Ovary (tissue), 9 donors: ENCODE results near the gene SETBP1. TPM values are rescaled to one million over a fixed set of nuclear protein-coding genes. Genes with fewer than 3 reads are reported as not detected.
A peak's percentile ranks its signal among the peaks of the same experiment; 100 is the strongest.

Experiments used
- DNase-seq, 5 donors: peaks; one replicate each; pipeline ENCODE4 v3.0.0-alpha.2; 2019 to 2020
- H3K27ac ChIP-seq, 2 donors: fragments of 200-600 bp; one replicate each; pipeline versions ENCODE4 v1.5.1 to v1.8.0; 2019 to 2022
- H3K27me3 ChIP-seq: fragments of 200-600 bp; one replicate; pipeline ENCODE4 v1.8.0; 2022
- H3K36me3 ChIP-seq: fragments of 200-600 bp; sonication (generic); one replicate; pipeline ENCODE4 v1.5.1; 2019
- H3K4me1 ChIP-seq: one replicate; pipeline ENCODE4 v1.8.1; 2013; ENCODE audit warnings: mild to moderate bottlenecking, moderate library complexity; ENCODE audit not compliant: insufficient read depth
- H3K4me3 ChIP-seq: fragments of 200-600 bp; sonication (generic); one replicate; pipeline ENCODE4 v1.5.1; 2017
- H3K9me3 ChIP-seq, 2 donors: fragments of 200-600 bp in 1 of 2; sonication (generic) in 1 of 2; one replicate each; pipeline versions ENCODE4 v1.5.1 to v1.8.1; 2013 to 2019; ENCODE audit warnings: mild to moderate bottlenecking in 1 of 2, moderate library complexity in 1 of 2
- EP300 ChIP-seq: sonication (generic); formaldehyde crosslinking; IDR thresholded peaks from one replicate; pipeline ENCODE4 v1.6.1; 2017; ENCODE audit warnings: antibody characterized with exemption
- POLR2A ChIP-seq: fragments of 450-650 bp; IDR thresholded peaks from one replicate; pipeline ENCODE4 v1.6.1; 2017; ENCODE audit warnings: antibody characterized with exemption, mild to moderate bottlenecking, moderate library complexity
- WGBS, 3 donors: extraction: QIAGEN DNeasy Blood & Tissue Kit in 1 of 3; methylation state at CpG; one replicate each; pipeline versions ENCODE4 v1.1.5 to v1.1.7; 2013 to 2017; 5-methylcytosine and 5-hydroxymethylcytosine counted together
- intact Hi-C, 4 donors: fragments of 100-400 bp; cut with DNase I; formaldehyde crosslinking; loops; one replicate each; pipeline versions ENCODE4 v1.11.0 to v1.15.1; 2022 to 2023
- polyA plus RNA-seq, 2 donors: library from polyadenylated mRNA; stranded (reverse); fragments of 200-250 nt in 1 of 2; fragments of 350-450 nt in 1 of 2; fragmentation: Illumina TruSeq in 1 of 2; extraction: RNeasy Lipid Tissue Mini Kit (QIAGEN cat#74804) in 1 of 2; gene quantifications; one replicate each; pipeline ENCODE4 v1.2.3, GENCODE V29; 2013 to 2014
- total RNA-seq, 7 donors: library from RNA; depleted of rRNA in 2 of 7; stranded (reverse); fragments of >200 nt in 2 of 7; fragmentation: NEBNext Ultra II Directional in 3 of 7; extraction: Animal tissue kit (Norgen Biotek cat#: 25700) in 3 of 7; gene quantifications; one replicate each; pipeline versions ENCODE4 v1.1.0 to v1.2.4, GENCODE V29; 2016 to 2023
- TF ChIP-seq, protein P1 (sequence below), 3 donors: fragments of 450-650 bp in 2 of 3; fragments of 200-600 bp in 1 of 3; IDR thresholded peaks; one replicate each; pipeline versions ENCODE4 v1.5.1 to v1.8.0; 2016 to 2022; ENCODE audit warnings: antibody characterized with exemption in 3 of 3, mild to moderate bottlenecking in 1 of 3
- donor health status: DM: no; HTN: no; CAD: no; lungs with moderate emphysema.
- donor health status: DM: no; HTN: no; CAD: no.
- donor health status: Bipolar disorder and iron deficiency.
- donor health status: DM: yes; HTN: yes; CAD: no.
- donor health status: DM: no; HTN: no; CAD: no.
- donor health status: DM: yes; HTN: yes; CAD: no.

The SETBP1 gene
- total and polyA plus RNA-seq, 9 donors = 7.8 to 53.7 (median 28.4) TPM

DNA sequence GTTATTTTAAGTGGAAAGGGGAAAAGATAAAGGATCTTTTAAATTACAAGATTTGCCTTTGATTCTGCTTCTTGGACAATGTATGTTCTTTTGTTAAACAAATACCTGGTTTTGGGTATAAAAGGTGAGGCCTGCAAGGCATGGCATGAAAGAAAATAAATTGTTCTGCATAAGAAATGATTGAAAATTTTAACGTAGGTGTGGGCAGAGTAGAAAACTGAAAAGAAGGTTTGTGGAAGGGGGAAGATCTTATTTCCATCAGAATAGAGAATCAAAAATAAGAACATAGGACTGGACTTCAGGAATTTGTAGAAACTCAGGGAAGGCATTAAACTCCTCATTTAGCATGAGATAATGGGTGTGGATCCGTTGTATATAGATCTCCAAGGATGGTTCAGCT lies 153.1 kb downstream of the SETBP1 start:
- Histone ChIP-seq H3K4me3 (no peak overlapping the region), H3K9me3 (no peaks in the 10 kb centered on the region), H3K4me1 (peaks cover 3% of the 10 kb centered on the region), H3K27me3 (no peaks in the 10 kb centered on the region), H3K36me3 (no peaks in the 10 kb centered on the region), H3K27ac (no peak overlapping the region)
- 91 to 94% (median 94%) methylated on average over 2 of the region's 2 CpGs for WGBS, 3 donors
- no peak for TF ChIP-seq POLR2A
- TF ChIP-seq EP300 = no peak
- TF ChIP-seq, protein P1, sequence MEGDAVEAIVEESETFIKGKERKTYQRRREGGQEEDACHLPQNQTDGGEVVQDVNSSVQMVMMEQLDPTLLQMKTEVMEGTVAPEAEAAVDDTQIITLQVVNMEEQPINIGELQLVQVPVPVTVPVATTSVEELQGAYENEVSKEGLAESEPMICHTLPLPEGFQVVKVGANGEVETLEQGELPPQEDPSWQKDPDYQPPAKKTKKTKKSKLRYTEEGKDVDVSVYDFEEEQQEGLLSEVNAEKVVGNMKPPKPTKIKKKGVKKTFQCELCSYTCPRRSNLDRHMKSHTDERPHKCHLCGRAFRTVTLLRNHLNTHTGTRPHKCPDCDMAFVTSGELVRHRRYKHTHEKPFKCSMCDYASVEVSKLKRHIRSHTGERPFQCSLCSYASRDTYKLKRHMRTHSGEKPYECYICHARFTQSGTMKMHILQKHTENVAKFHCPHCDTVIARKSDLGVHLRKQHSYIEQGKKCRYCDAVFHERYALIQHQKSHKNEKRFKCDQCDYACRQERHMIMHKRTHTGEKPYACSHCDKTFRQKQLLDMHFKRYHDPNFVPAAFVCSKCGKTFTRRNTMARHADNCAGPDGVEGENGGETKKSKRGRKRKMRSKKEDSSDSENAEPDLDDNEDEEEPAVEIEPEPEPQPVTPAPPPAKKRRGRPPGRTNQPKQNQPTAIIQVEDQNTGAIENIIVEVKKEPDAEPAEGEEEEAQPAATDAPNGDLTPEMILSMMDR (IDR thresholded peaks at IDR 0.05) = no peak
- intact Hi-C loops = loop anchor here in 1 of 4 donors (10.0 kb wide), 1 partner anchor 149 kb away; the partner anchor contains the start of gene SETBP1
- no peak for DNase-seq

DNA sequence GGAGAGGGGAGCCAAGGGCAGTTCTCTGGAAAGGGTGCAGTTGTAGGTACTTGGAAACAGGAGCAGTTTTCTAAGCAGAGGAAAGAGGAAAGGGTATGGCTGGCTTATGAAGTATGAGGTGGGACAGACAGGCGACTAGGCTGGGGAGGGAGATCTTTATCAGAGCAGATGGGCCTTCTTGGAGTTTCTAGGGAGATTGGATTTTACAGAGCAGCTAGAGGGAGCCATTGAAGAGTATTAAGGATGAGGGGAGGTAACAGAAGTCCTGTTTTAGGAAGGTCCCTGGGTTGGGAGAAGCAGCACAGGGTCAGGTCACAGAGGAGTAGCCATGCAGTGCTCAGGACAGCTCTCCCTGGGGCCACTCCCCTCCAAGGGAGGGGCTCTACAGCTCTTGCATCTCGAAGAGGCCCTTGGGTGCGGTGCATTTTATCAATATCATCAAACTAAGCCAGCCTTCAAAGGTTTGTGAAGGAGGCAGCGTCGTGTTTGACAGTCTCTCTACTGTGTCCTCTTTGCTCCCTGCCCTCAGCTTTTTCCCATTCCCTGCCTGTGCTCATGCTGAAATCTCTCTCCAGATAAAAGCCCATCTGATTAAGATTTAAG lies 154.3 kb downstream of the SETBP1 start:
- Histone ChIP-seq H3K27me3 (no peaks in the 10 kb centered on the region), H3K9me3 (no peaks in the 10 kb centered on the region), H3K36me3 (no peaks in the 10 kb centered on the region), H3K4me1 (peaks cover 10% of the 10 kb centered on the region), H3K27ac (no peak overlapping the region), H3K4me3 (no peak overlapping the region)
- DNase-seq = no peak
- TF ChIP-seq POLR2A (no peak), EP300 (no peak)
- TF ChIP-seq, protein P1 (IDR thresholded peaks at IDR 0.05) = no peak
- WGBS, 3 donors = 88 to 91% (median 90%) methylated on average over 5 of the region's 5 CpGs
- intact Hi-C loops = loop anchor here in 1 of 4 donors (10.0 kb wide), 1 partner anchor 150 kb away; the partner anchor contains the start of gene SETBP1

DNA sequence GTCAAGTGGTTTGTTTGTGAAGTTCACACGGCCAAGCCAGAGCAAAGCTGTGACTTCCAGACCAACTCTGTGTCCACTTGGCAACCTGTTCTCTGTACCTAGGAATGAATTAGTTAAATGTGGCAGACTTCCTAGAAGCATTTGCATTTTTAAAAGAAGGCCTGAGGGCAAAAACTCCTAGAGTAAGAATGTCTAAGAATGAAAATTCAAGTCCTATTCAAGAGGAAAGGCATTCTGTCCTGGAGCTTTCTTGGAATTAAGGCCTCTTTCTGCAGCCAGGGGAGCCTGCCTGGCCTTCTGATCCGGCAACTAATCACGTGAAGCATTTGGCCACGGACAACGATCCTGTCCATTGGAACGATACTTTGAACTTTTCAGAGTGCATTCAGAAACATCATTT lies 155.0 kb downstream of the SETBP1 start:
- peaks cover 10% of the 10 kb centered on the region for H3K4me1 ChIP-seq
- peak overlapping the region in 1 of 2 donors; percentile 23 for H3K27ac ChIP-seq
- DNase-seq = peak in 2 of 5 donors; percentile 46 to 51

DNA sequence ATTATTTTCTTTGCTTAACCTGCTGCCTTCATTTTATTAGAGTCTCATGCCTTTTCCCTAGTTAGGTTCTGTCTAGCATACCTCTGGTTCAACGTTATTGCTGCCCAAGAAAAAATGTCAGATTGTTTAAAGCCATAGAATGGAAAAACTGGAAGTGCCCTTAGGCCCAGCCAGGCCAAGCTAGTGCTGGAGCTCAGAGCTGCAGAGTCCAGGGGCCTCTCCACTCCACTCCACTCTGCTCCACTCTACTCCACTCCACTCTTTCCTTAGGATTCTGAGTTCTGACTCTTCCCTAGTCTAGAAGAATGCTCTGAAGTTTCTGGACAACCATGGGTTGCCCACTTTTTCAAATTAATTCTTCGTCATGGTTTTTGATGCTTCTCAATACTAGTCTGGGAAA lies 155.6 kb downstream of the SETBP1 start:
- Histone ChIP-seq H3K27me3 (no peaks in the 10 kb centered on the region), H3K4me1 (peaks cover 10% of the 10 kb centered on the region), H3K36me3 (no peaks in the 10 kb centered on the region), H3K4me3 (no peak overlapping the region), H3K9me3 (no peaks in the 10 kb centered on the region), H3K27ac (no peak overlapping the region)
- 67 to 82% (median 69%) methylated on average over 2 of the region's 2 CpGs for WGBS, 3 donors
- intact Hi-C loops = loop anchor here in 1 of 4 donors (10.0 kb wide), 1 partner anchor 151 kb away; the partner anchor contains the start of gene SETBP1
- no peak for TF ChIP-seq EP300
- DNase-seq = no peak

More for the DNA sequence above, 155.0 kb downstream of the SETBP1 start:
- intact Hi-C loops = loop anchor here in 1 of 4 donors (10.0 kb wide), 1 partner anchor 151 kb away; the partner anchor contains the start of gene SETBP1
- 32 to 42% (median 40%) methylated on average over 6 of the region's 6 CpGs for WGBS, 3 donors
- TF ChIP-seq EP300 (no peak), POLR2A (no peak)
- TF ChIP-seq, protein P1 (IDR thresholded peaks at IDR 0.05) = no peak
- Histone ChIP-seq H3K27me3 (no peaks in the 10 kb centered on the region), H3K9me3 (no peaks in the 10 kb centered on the region), H3K36me3 (no peaks in the 10 kb centered on the region), H3K4me3 (no peak overlapping the region)
